SK-N-SH (cell line): ENCODE measurements around the gene MACROD2.

Experiments
- CTCF ChIP-seq: fragments of 200-600 bp; sonication (generic); IDR thresholded peaks from 2 replicates; pipeline ENCODE4 v1.6.1; 2017; ENCODE audit warnings: antibody characterized with exemption, mild to moderate bottlenecking, moderate library complexity
- EP300 ChIP-seq, 2 experiments: IDR thresholded peaks; 2 replicates each; pipeline versions ENCODE4 v1.4.0 to v1.6.1; 2012; ENCODE audit warnings: borderline replicate concordance in 1 of 2, low read depth in 1 of 2, low read length in 1 of 2
- IRF3 ChIP-seq: fragments of 150-350 bp; IDR thresholded peaks from 2 replicates; pipeline ENCODE4 v1.6.1; 2016; ENCODE audit warnings: mild to moderate bottlenecking, low read depth, low read length
- JUND ChIP-seq: IDR thresholded peaks from 2 replicates; pipeline ENCODE4 v1.4.0; 2012
- NRF1 ChIP-seq: IDR thresholded peaks from 2 replicates; pipeline ENCODE4 v1.6.1; 2012; ENCODE audit warnings: low read depth, mild to moderate bottlenecking, low read length
- RAD21 ChIP-seq: IDR thresholded peaks from 2 replicates; pipeline ENCODE4 v1.6.1; 2012; ENCODE audit warnings: mild to moderate bottlenecking, low read length
- RCOR1 ChIP-seq: fragments of 150-350 bp; IDR thresholded peaks from 2 replicates; pipeline ENCODE4 v1.6.1; 2017; ENCODE audit warnings: antibody characterized with exemption, low read length
- REST ChIP-seq: IDR thresholded peaks from 2 replicates; pipeline ENCODE4 v1.6.1; 2012; ENCODE audit warnings: mild to moderate bottlenecking, low read depth, low read length, moderate library complexity
- TAF1 ChIP-seq: IDR thresholded peaks from 2 replicates; pipeline ENCODE4 v1.6.1; 2012; ENCODE audit warnings: low read depth, mild to moderate bottlenecking, low read length, moderate library complexity, borderline replicate concordance
- TCF12 ChIP-seq: IDR thresholded peaks from 2 replicates; pipeline ENCODE4 v1.4.0; 2012

- TF ChIP-seq RAD21, result no peak
- no peak for TF ChIP-seq TCF12
- no peak for TF ChIP-seq RCOR1
- TF ChIP-seq IRF3, result no peak
- no peak for TF ChIP-seq CTCF
- TF ChIP-seq NRF1, result no peak
- no peak for TF ChIP-seq JUND
- TF ChIP-seq EP300 (IDR thresholded peaks at IDR 0.05; ENCODE audit: borderline replicate concordance in 1 of 2, low read depth in 1 of 2, low read length in 1 of 2), result no peak
- TF ChIP-seq REST, result no peak
- no peak for TF ChIP-seq TAF1
These were observed 436.3 kb downstream of the MACROD2 start for GRCh38 chr20:14431568-14431967.
